ENCODE data around the gene TNFRSF8.

The TNFRSF8 gene

DNA sequence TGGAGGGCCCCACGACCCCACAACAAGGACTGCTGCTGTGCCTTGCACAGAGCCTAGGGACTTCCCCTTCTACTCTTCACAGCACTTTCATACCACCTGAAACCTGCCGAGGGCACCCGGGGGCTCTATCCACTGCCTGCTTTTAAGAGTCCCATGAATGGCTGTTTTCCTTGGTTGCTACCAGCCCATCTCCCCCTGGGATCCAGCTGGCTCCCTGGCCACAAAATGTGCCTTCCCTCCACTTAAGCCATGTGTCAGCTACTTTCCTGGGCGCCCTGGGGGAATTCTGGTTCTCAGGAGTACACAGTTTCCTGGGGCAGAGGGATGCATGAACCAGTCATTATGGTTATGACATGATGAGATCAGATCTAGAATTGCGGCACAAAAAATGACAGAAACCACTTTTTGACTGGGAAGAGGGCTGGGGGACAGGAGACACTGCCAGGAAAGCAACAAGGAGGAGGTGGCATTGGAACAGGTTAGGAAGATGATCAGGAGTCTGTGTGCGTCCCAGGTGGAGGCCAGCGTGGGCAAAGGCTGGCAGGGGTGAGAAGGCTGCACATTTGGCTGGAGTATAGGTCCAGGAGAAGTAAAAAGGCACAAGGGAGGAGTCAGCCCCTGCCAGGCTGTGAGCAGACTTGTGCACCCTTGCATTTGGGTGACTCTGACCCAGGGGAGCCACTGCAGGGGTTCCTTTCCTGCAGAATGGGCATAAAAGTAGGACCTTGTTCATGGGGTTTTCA, 3.2 kb upstream of the TNFRSF8 start:
- DNase-seq (ENCODE audit: low read depth in 2 of 2), result no peak

DNA sequence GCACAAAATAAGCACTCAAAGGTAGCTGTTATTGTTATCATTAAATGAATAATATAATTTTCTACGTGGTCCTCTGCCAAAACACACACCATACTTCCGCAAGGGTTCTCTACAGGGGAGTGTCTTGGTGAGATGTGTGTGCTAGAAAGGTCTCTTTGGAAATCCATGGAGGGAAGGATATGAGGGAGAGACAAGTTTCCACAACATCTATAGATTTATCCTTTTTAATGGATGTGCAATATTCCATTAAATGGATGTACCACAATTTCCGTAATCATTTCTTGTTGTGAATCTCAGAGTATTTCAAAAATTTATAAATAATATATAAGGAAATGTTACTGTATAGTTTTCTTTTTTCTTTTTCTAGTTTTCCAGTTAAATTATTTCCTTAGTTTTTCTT, 2.6 kb upstream of the TNFRSF8 start:
- no peak for DNase-seq (ENCODE audit: low read depth in 2 of 2)

DNA sequence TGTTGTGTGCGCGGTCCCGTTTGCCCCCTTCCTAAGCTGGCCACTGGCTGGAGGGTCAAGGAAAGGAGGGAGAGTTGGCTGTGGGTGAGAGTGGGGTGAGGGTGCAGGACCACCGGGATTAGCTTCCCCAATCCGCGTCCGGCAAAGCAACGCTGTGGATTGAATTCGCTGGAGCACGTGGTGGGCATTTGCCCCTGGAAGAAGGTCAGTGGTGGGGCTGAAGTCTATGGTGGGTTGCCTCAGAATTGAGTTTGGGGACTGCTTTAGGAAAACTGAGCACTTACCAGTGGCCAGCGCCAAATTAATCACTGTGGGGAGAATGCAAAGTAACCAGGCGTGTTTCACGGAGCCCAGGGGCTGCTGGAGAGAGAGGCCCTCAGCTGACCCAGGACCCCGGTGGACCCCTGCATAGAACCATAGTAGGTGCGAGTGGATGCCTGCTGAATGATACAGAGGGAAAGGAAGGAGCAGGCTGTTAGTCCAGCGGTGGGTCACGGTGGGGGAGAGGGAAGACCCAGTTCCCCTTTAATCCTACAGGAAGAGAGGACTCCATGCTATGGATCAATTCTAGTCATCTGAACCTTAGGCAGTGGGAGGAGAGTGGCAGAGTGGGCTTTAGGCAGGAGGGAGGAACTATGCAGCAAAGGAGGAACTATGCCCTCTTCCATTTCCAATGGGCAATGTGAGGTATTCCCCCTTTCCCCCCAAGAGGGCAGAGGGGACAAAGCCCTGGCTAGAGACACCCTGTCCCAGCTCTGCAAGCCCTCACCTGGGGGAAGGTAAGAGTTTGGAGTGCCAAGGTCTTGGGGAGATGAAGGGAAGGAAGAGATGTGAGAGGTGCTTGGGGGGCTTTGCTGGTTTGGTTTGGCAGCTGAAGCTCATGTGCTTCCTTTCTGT, 1.2 kb downstream of the TNFRSF8 start:
- no peak for DNase-seq (ENCODE audit: low read depth in 2 of 2)

DNA sequence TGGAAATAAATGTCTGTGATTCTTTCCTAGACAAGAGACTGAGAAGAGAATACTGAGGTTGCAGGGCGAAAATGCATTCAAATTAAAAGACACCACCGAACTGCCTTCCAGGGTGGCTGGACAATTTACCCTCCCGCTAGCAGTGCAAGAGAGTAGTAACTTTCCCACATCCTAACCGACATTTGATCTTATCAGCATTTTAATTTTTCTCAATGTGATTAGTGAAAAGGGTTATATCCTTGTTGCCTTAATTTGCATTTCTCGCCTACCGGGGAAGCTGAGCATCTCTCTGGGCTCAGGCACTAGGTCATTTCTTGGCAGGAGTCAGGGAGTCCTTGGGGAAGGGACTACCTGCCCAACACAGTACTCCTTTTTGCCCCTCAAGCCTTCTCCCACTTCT, 2.8 kb downstream of the TNFRSF8 start:
- DNase-seq (ENCODE audit: low read depth in 2 of 2), result no peak

DNA sequence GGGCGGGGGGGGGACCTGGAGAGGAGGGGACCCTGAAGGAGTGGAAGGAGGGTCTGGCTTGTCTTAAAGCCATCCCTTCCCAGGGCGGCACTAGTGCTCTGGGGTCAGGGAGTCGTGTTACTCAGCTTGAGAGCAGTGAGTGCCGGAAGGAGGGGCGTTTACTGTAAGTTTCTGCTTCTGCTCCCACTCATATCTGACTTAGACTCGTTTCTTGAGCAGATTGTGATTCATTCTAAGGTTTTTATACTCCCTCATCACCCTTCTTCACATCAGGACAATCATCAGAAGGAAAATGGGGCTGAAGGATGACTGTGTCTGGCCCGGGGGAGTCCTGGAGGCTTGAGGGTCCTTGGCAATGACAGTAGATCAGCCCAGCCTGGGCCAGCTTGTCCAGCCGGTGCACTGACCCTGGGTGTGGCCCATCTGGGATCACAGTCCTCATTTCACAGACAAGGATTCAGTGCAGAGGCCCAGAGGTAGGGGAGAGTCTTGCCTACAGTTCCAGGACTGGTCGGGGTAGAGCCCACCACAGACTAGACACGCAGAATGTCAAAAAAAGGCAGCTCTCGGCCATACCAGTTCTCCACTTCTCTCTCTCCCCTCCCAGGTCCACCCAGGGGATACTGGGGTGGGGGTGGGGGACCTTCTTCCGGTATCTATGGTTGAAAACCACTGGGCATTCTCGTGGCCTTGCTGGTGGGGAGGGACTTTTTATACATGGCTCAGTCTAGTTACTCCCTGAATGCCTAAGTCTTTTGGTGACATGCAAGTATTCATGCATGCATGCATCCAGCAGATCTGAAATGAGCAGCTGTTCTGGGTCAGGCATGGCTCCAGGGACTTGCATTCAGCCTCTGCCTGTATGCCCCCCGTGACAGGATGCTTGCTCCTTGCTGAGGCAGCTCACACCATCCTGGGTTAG, 5.1 kb downstream of the TNFRSF8 start:
- DNase-seq (ENCODE audit: low read depth in 2 of 2), result no peak

DNA sequence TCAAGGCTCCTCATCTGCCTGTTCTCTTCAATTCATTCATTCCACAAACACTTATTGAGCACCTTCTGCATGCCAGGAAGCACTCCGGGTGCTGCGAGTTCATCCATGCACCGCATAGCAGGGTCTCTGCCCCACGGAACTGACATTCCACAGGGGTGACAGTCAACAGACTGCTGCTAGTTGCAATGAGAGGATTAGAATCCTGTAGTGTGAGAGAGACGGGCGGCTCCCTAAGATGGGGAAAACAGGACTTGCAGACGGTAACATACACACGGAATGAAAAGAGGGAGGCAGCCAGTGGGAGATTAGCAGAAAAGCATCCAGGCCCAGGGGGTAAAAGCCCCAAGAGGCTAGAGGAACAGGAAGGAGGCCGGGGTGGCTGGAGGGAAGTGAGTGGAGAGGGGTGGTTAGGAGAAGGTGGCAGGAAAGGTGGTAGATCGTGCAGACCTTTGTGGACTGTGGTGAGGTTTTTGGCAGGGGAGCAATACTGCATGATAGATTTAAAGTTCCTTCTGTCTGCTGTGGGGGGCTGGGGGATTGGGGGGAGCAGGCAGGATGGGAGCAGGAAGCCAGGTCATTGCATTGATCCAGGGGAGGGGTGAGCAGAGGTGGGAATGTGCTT, 6.6 kb downstream of the TNFRSF8 start:
- no peak for DNase-seq (ENCODE audit: low read depth in 2 of 2)

DNA sequence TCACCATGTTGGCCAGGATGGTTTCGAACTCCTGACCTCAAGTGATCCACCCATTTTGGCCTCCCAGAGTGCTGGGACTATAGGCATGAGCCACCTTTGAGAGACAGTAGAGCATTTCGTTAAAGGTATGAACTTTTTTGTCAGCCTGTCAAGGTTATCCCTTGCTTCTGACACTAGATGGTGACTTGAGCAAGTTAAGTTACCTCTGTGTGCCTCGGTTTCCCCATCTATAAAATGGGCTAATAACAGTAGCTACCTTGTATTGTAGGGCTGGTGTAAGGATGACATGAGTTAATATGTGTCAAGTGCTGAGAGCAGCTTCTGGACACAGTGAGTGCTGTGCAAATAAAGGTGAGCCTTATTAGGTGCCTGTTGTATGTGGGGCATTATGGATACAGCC, 8.8 kb downstream of the TNFRSF8 start:
- DNase-seq (ENCODE audit: low read depth in 2 of 2), result no peak

DNA sequence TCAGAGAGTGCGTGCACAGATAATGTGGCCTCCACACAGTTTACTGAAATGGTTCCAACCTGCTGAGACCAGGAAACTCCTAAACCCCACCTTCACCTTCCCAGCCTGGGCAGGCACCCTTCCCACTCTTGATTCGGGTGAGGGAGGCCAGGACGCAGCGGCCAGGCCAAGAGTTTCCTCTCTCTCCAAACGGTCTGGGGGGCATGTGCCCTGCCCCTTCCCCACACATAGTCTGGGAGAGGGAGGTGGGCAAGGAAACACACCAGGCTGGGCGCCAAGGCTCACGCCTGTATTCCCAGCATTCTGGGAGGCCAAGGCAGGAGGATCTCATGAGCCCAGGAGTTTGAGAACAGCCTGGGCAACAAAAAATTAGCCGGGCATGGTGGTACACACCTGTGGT, 9.6 kb downstream of the TNFRSF8 start:
- no peak for DNase-seq (ENCODE audit: low read depth in 2 of 2)

DNA sequence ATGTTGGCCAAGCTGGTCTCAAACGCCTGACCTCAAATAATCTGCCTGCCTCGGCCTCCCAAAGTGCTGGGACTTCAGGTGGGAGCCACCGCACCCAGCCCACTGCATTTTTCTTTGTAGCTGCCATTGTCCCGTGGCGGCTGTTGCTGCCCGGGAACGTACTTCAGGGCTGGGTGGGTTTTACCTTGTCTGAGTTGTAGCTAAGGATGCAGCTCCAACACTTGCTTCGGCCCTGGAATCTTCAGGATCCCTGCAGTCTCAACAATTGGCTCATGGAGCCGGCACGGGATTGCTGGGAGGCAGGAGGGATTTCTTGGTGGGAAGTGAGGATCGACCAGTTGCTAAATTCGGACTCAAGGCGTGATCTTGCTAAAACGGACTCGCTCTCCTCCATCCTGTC, 10.7 kb downstream of the TNFRSF8 start:
- DNase-seq (ENCODE audit: low read depth in 2 of 2), result no peak

DNA sequence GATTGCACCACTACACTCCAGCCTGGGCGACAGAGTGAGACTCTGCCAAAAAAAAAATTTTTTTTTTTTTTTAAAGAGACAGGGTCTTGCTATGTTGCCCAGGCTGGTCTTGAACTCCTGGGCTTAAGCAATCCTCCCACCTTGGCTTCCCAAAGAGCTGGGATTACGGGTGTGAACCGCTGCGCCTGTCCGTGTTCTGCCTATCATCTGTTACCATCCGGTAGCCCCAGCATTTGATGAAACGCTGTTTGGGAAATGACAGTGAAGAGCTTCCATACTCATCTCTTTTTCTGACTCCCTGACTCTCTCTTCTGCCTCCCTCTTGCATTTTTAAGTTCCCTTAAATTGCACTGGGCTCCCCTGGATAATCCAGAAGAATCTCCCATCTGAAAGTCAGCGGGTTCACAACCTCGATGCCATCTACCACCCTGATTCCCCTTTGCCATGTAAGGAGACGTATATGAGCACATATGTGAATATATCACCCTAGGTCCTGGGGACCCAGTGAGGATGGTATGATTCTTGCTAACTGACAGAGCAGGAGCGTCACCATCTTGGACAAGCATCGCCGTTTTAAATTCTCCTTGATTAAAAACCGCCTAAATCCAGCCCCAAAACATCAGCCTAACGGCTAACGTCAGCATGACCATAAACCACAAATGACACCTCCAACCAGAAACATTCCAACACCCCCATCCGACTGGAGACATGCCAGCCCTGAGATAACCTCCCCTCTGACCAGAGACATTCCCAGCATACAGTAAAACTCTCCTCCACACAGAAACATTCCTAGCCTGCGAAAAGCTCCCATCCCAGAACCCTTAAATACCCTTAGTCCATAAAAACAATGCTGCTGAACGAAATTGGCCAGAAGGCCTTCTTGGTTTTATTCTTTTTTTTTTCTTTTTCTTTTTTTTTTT, 12.4 kb downstream of the TNFRSF8 start:
- DNase-seq (ENCODE audit: low read depth in 2 of 2), result no peak

DNA sequence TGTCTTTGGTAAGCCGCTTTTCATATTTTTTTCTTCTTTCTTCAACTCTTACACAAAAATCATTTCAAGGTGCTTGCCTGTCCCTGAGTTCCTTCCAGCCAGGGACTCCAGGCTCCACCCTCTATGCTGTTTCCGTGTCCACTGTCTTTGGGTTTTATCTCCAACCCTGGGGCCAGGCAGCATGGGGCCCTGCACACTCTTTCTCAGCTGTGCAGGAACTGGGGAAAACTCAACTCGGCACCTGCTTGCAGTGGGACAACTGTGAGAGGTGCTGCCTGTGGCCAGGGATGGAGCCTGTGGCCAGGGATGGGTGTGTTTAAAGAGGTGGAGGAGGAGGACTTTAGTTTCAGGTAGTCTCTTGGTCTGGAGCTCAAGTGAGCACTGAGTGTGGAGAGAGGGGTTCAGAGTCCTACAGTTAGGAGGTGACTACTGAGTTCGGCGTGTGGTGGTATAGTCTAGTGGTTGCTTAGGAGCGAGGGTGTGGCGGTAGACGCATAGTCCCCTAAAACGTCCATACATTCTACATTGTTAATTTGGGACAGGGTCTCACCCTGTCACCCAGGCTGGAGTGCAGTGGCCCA, 13.4 kb downstream of the TNFRSF8 start:
- no peak for DNase-seq (ENCODE audit: low read depth in 2 of 2)

DNA sequence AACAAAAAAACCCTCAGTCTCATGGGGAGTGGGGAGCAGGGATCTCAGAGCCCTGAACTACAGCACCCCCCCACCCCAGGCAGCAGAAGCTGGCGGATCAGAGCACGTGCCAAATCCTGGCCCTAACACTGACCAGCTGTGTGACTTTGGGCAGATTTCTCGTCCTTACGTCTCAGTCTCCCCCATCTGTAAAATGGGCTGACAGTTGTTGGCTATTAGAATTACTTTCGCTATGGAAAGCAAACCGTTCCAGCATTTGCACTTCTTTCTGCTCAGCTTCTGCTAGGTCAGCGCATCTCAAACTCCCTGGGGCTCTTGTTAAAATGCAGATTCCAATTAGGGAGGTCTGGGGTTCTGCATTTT, 15.5 kb downstream of the TNFRSF8 start:
- DNase-seq (ENCODE audit: low read depth in 2 of 2), result no peak

DNA sequence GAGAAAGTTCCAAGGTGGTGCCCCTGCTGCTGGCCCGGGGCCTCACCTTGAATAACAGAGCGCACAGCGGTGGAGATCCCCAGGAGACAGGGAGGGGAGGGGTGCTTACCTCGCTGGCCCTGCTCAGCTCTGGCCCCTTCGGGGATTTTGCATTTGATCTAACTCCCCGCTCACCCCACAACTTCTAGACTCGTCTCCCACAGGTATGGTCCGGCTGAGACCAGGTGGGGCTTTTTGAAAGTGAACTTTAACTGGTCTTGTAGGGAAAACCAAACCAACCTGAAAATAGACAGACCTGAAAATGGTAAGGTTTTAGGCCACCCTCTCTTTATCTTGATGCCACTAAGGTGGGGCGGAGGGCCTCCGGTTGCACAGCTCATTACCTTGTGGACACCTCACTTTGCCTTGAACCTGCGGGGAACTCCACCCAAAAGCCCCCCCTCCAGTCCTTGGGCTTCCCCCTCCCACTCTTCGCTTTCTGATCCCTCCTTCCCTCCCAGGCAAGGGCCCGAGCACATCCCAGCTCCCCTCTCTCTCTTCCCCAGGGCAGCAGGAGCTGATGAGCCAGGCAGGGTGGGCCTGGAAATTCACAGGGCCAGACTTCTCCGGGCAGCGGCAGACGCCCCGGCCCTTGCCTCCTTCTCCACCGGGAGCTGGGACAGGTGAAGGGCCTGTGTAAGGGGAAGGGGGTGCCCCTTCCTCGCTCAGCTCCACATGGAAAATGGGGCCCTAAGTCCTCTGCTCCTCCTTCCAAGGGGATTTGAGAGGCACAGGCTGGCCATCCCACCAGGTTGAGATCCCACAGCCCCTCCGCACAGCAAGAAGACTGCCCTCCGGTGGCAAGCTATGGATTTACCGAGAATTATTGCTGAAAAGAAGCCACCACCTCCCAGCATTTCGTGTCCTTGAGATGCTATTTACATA, 16.1 kb downstream of the TNFRSF8 start:
- DNase-seq (ENCODE audit: low read depth in 2 of 2), result no peak

DNA sequence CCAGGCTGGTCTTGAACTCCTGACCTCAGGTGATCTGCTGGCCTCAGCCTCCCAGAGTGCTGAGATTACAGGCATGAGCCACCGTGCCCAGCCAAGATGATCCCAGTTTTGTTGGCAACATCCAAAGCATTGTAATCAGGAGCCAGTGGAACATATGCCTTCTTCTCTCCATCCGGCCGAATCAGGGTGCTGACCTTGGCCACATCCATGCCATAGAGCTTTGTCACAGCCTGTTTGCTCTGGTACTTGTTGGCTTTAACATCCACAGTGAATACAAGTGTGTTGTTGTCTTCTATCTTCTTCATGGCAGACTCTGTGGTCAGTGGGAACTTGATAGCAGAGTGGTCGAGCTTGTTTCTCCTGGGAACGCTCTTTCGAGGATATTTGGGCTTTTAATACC, 17.1 kb downstream of the TNFRSF8 start:
- no peak for DNase-seq (ENCODE audit: low read depth in 2 of 2)

DNA sequence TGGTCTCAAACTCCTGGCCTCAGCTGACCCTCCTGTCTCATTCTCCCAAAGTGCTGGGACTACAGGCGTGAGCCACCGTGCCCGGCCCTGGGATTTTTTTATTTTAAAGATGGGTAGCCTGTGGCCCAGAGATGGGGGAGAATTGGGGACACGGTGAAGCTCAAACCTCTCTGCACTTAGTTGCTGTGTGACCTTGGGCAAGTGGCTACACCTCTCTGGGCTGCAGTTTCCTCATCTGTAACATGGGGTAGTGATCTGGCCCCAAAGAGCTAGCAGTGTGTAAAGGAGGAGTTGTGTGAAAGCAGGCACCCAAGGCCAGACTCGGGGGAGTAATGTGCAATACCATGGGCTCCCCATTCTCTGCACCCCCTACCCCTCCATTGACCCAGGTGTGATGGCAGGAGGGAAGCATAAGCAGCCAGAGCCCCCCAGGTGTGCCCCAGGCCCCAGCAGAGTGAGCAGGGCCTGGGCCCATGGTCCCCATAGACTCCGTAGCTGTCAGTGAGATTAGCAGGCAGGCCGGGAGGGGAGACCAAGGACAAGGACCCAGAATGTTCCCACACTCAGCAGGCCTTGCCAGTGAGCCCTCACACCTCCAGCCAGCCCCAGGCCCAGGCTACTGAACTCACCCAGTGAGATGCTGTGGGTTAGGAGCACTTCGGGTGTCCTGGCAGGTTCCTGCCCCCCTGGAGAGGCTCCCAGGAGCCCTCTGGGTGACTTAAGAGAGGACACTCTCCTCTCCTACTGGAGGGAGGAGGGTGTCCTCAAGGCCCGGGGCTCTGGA, 17.9 kb downstream of the TNFRSF8 start:
- no peak for DNase-seq (ENCODE audit: low read depth in 2 of 2)

DNA sequence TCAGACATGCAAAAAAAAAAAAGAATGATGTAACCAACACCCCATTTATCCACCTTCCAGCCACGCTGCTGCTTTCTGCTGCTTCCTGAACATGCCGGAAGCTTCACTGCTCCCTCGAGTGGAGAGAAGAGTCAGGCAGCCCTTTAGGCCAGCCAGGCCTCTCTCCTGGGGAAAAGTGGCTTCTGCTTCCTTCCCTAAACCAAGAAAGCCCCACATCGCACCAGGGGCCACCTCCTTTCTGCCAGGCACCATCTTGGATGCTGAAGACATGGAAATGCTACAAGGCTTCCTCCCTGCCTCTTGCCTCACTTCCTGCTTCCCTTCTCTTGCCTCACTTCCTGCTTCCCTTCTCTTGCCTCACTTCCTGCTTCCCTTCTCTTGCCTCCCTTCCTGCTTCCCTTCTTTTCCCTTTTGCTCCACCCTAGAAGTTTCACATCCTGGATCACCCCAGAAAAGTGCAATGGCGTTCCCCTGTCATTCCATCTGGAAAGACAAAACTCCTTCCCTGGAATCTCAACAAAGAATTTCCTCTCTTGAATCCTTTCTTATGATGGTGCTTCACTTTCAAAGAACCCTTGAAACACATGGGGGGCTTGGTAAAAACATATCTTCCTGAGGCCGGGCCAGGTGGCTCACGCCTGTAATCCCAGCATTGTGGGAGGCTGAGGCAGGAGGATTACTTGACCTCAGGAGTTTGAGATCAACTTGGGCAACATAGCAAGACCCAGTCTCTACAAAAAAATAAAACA, 18.7 kb downstream of the TNFRSF8 start:
- no peak for DNase-seq (ENCODE audit: low read depth in 2 of 2)

DNA sequence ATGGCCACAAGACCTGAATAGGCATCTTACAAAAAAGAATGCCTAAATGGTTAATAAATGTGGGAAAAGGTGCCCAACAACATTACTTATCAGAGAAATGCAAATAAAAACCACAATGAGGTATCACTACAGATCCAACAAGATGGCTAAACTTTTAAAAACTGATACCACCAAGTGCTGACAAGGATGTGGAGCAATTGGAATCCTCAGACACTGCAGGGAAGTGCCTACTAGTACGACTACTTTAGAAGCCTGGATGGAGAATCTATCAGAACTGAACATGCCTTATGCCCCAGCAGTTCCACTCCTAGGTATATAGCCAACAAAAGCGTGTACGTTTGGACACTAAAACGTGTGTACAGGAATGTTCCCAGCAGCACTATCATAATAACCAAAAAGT, 19.9 kb downstream of the TNFRSF8 start:
- no peak for DNase-seq (ENCODE audit: low read depth in 2 of 2)

DNA sequence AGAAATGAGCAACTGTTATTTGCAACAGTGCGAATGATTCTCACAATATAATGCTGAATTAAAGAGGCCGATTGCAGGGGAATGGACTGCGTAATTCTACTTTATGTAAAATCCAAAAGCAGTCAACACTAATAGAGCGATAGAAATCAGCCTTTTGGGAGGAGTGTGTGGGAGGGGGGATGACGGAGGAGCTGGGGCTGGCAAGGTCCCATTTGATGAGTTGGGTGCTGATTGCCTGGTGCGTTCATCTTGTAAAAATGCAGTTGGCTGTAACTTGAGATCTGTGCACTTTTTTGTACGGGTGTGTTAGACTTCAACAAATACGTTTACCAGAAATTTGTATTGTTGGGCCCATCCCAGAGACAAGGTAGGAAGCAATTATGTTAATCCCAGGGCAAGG, 20.7 kb downstream of the TNFRSF8 start:
- no peak for DNase-seq (ENCODE audit: low read depth in 2 of 2)

All from stimulated activated CD8-positive, alpha-beta memory T cell treated with anti-CD3 and anti-CD28 coated beads, Interleukin-7, amount 100 ng/mL, for 1 hour (primary cell).